Measurements from ENCODE around the gene SIM2. TPM values are rescaled to one million over a fixed set of nuclear protein-coding genes. Genes with fewer than 3 reads are reported as not detected.

Gene SIM2, protein sequence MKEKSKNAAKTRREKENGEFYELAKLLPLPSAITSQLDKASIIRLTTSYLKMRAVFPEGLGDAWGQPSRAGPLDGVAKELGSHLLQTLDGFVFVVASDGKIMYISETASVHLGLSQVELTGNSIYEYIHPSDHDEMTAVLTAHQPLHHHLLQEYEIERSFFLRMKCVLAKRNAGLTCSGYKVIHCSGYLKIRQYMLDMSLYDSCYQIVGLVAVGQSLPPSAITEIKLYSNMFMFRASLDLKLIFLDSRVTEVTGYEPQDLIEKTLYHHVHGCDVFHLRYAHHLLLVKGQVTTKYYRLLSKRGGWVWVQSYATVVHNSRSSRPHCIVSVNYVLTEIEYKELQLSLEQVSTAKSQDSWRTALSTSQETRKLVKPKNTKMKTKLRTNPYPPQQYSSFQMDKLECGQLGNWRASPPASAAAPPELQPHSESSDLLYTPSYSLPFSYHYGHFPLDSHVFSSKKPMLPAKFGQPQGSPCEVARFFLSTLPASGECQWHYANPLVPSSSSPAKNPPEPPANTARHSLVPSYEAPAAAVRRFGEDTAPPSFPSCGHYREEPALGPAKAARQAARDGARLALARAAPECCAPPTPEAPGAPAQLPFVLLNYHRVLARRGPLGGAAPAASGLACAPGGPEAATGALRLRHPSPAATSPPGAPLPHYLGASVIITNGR
- 0.10 TPM in 1 of 2 replicates, not detected in the other for total RNA-seq

DNA sequence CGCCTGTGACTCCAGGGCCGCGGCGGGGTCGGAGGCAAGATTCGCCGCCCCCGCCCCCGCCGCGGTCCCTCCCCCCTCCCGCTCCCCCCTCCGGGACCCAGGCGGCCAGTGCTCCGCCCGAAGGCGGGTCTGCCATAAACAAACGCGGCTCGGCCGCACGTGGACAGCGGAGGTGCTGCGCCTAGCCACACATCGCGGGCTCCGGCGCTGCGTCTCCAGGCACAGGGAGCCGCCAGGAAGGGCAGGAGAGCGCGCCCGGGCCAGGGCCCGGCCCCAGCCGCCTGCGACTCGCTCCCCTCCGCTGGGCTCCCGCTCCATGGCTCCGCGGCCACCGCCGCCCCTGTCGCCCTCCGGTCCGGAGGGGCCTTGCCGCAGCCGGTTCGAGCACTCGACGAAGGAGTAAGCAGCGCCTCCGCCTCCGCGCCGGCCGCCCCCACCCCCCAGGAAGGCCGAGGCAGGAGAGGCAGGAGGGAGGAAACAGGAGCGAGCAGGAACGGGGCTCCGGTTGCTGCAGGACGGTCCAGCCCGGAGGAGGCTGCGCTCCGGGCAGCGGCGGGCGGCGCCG, at the start of gene SIM2:
Gene SIM2, plus strand, starts transcription at position 135 of the 565 bp plus-strand sequence. CDS start 632 bp downstream, outside the sequence.

Other genes with a start within 250 kb of the SIM2 start
- gene CLDN14, start 219.0 kb upstream of the SIM2 start, total RNA-seq: 1.9 and 2.7 TPM in 2 replicates

All from mammary microvascular endothelial cell (primary cell).